GM19239 (cell line): ENCODE measurements around the gene ITGA11.

Experiments used
- DNase-seq: peaks from one replicate; pipeline ENCODE4 v3.0.0; 2011; ENCODE audit warnings: low spot score; ENCODE audit not compliant: insufficient read length
- FAIRE-seq: peaks from 2 replicates; lab custom pipeline; 2011; peaks lifted over from hg19 to GRCh38; lab: Jason Lieb, UNC

Gene ITGA11

DNA sequence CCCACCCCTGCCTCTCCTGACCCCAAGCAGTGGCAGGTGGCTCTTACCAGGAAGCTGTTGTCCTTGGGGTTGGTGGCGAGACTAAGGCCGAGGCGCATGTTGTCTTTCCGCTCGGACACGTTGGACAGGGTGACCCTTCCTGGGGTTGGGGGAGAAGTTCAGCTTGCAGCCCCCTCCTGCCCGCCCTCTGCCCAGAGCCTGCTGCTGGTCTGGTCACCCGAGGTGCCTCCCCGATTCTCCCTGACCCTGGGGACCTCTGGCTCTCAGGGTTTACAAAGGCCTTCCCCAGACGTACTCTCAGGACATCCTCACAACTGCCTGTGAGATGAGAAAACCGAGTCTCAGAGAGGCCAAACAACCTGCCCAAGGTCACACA is 67.3 kb downstream of the ITGA11 start:
- DNase-seq (no peak), FAIRE-seq (no peak)

DNA sequence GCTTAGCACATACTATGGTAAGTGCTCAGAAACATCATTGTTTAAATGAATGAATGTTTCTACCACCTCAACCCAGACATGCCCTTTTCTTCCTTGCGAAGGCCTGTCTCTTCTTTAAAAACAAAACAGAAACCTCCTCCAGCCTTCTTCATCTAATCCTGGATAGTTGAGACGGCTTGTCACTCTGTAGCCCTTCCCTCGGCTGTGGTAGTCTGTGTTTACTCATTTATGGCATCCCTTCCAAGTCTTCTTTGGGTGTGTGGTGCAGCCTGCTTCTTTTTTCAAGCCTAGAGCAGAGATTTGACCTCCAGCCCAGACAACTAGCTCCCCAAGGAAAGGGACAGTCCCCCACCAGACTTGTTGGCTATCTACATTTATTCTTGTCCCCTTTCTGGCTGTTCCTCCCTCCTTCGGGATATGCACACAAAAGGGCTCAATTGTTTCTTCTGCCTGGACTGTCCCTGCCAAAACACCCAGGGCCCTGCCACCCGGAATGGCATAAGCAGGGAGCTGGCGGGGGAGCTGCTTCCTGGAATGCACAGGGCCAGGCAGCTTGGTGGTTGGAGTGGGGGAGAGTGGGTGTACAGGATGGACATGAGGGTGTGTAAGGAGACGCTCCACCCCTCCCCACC is 67.8 kb downstream of the ITGA11 start:
- no peak for DNase-seq
- FAIRE-seq = no peak

DNA sequence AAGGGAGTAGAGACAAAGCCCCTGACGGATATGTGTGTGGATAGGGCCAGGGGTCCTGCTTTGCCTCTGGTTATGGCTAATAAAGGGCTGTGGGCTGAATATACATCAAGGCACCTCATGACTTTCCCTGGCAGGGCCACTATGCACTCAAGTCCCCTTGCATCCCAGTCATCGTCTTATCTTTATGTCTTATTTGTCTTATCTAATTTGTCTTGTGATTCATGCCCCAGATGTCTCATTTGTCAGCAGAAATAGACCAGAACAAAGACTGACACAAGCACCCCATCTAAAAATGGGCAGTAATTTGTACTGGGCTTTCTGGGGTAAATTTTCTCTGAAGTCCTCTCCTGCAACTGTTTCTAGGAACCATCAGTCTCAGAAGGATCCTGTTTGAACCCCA is 68.6 kb downstream of the ITGA11 start:
- FAIRE-seq = no peak
- DNase-seq = no peak

DNA sequence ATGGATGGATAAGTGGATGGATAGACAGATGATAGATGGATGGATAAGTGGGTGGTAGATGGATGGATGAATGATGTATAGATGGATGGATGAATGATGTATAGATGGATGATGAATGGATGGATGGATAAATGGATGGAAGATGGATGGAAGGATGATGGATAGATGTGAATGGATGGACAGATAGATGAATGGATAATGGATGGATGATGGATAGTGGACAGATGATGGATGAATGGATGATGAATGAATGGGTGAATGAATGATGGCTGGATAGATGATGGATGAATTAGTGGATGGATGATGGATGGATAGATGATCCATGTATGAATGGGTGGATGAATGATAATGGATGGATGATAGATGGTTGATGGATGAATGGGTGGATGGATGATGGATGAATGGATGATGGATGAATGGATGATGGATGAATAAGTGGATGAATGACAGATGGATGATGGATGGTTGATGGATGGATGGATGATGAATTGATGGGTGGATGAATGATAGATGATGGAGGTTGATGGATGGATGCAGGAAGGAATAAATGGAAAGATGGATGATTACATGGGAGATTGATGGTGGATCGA is 69.3 kb downstream of the ITGA11 start:
- FAIRE-seq (no peak), DNase-seq (no peak)

DNA sequence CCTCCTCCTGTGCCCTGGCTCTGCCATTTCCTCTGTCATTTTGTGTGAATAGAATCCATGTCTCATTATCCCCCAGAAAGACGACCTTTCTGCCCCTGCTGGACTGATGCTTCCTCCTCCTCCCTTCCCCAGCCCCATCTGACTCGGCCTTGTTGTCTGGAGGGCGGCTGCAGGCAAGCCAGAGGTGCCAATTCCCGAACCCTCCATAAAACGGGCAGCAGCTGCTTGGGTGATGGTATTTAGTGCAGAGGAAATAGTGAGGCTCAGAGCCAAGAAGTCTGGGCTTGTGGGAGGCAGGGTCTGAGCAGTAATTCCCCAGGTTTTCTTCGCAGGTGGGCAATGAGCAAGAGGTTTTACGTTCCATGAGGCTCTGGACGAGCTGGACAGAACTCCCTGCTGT is 71.2 kb downstream of the ITGA11 start:
- no peak for DNase-seq
- no peak for FAIRE-seq

DNA sequence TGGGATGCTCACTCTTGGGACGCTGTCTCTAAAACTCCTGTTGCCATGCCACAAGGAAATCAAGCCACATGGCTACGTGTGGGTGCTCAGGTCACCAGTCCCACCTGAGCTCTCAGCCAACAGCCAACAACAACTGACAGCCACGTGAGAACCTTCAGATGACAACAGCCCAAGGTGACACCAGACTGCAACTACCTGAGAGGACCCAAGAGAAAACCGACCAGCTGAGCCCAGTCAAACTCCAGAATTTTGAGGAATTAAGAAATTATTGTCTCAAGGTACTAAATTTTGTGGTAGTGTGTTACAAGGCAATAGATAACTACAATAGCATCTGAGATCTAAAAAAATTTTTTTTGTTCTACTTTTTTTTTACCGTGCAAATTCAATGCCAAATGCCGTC is 75.2 kb downstream of the ITGA11 start:
- no peak for DNase-seq

DNA sequence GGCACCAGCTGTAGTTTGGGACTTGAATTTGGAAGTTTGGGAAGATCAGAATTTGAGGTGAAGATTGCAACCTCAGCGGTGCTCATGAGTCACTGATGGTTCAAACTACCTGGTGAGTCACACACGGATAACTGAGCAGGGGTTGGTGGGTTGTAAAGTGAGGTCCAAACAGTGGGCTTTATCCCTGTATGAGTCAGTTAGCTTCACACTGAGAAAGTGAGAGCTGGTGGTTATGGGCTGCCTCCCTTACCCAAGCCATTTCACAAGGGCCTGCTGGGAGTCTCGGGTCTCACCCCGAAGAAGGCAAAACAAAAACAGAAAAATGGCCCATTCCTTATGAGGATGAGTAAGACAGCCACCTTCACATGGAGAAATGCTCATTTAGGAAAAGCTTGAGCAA is 77.0 kb downstream of the ITGA11 start:
- FAIRE-seq = no peak
- DNase-seq = no peak

More for the DNA sequence above, 75.2 kb downstream of the ITGA11 start:
- FAIRE-seq = no peak

DNA sequence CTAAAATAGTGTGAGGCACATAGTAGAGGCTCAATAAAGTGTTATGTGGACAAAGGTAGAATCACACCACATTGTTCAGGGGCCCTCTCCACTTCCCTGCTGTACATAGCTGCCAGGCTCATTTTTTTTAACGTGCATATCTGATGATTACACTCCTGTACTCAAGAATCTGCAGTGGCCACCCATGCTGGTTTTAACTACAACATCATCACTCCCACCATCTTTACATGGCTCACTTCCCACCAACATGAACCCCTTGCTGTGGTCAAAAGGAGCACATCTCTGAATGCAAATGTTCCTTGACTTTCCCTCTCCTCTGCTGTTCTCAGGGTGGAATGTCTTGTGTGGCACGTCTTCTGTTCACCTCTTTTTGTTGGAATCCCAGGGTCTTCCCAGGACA is 77.7 kb downstream of the ITGA11 start:
- FAIRE-seq = no peak
- no peak for DNase-seq

DNA sequence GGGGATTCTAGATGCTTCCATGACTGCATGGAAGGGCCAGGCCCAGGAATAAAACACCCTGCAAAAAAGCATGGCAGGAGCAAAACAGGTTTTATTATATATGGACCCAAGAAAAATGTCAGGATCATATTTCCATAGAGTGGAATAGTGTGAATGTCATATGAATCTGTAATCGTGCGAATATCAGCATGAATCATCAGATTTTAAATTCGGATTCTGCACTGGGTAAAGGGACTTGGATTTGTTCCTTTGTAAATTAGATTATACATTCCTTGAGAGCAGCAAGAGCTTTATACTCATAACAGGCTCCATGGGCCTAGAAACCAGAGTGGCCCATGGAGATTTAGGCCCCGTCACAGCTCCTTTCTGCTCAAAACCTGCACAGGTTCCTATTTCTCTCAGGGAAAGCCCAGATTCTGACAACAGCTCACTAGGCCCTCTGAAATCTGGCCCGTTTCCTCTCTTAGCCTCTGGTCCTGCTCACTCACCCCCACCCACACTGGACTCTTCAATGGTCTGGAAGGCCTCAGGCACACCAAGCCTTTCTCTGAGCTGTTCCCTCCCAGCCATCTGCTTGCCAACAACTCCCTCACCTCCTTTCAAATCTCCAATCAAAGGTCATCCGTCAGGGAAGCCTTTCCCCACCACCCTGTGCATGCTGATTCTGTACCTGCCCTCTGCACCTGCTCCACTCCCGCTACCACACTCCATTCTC is 78.4 kb downstream of the ITGA11 start:
- no peak for FAIRE-seq
- no peak for DNase-seq

DNA sequence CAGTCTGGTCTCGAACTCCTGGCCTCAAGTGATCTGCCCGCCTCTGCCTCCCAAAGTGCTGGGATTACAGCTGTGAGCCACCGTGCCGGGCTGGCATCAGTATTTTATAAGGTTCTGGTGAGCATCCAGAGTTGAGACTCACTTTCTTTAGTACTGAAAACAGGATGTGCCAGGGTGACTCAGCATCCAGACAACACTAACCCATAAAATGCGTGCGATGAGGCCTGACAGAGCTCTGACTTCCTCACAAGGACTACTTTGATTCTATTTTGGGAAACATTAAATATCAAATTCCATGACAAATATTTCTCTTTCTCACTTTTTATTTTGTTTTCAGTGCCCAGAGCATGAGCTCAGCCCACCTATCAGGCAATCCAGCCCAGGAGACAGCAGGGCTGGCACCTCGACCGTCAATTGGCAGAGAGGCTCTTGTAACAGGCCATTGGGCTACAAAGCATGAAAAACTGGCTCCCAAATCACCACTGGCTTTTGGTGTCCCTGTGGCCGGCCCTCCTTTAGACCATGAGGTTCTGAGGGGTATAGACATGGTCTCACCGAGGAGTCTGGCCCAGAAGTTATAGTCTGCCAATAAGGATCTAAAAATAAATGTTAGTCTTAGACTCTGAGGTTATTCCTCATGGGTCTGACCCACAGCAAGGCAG is 79.4 kb downstream of the ITGA11 start:
- DNase-seq = no peak

DNA sequence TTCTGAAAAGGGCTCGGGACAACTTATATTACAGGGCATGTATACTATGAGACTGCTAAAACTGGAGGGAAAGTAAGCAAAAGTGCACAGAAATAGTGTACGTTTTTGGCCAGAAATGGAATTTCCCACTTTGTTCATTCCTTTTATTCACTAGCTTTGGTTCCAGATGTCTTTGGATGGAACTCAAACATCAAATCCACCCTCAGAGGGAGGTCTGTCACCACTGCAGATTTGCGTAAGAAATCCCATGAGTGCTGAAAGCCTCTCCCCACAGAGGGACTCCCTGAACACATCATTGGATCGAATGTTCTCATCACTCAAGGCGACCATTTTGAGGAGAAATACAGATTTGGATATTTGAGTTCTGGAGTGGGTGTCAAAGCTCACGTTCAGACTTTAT is 82.8 kb downstream of the ITGA11 start:
- no peak for DNase-seq
- no peak for FAIRE-seq

More for the DNA sequence above, 79.4 kb downstream of the ITGA11 start:
- no peak for FAIRE-seq

DNA sequence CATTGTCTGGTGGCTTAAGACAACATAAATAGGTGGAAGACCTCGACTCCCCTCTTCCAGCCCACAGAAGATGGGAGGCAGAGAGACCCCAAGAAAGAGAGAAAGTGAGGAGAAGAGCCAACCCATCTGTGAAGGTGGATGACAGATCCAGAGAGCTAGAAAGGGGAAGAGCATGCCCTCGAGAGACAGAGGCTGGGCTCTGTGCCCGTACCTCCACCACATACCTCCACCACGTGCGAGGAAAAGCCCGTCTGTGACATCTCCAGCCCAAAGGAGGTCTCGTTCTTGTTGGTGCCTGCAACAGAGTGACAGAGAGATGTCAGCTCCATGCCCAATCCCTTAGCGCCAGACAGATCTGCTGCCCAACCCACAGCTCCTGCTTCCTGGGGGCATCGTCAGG is 83.4 kb downstream of the ITGA11 start:
- DNase-seq = no peak
- FAIRE-seq = no peak

DNA sequence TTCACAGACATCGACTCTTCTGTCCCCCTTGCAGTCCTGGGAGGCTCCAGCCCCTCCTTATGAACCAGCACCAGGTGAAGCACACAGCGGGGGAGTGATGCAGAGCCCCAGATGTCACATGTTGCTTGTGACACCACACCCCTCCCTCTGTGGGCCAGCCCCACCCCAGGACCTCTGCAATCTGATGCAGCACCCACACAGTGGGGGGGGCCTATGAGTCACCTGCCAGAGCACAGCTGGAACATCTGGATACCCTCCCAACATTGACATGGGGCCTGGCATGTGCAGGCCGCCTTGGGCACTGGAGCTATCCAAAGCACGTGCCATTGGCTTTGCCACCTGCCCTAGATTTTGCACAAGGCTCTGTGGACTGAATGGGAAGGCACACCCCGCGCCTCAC is 83.9 kb downstream of the ITGA11 start:
- DNase-seq (no peak), FAIRE-seq (no peak)

DNA sequence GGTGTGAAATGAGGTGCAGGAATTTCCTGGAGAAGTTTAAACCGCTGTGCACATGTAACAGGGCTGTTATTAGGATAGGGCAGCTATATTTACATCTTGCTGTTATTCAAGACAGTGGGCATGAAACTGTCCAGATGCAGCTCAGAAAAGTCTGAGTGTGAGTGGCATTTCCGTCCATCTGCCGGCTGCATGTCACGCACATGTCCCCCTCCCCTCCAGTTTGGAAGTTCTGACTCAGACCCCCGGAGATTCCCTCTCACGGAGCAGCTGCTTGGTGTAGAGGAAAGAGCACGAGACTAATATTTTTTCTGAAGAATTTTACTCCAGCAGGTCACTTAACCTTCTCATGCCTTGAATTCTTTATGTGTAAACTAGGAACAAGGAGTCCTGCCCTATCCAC is 84.6 kb downstream of the ITGA11 start:
- DNase-seq = no peak
- no peak for FAIRE-seq

DNA sequence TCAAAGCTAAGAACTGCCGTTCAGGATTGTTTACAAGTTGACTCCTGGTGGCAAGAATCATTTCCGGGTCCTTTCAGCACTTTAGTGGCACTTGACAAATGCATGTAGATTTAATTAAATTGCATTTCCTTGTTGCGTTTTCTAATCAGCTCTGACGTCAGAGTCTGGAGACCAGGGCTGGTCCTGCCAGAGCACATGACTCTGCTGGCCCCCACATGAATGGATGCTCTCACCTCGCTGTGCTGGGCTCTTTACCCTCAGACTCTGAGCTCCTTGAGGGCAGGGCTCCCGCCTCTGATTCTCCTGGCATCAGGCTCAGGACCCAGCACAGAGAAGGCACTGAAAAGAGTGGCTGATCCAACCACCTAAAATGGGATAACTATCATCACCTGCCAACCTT is 85.0 kb downstream of the ITGA11 start:
- no peak for FAIRE-seq
- DNase-seq = no peak

DNA sequence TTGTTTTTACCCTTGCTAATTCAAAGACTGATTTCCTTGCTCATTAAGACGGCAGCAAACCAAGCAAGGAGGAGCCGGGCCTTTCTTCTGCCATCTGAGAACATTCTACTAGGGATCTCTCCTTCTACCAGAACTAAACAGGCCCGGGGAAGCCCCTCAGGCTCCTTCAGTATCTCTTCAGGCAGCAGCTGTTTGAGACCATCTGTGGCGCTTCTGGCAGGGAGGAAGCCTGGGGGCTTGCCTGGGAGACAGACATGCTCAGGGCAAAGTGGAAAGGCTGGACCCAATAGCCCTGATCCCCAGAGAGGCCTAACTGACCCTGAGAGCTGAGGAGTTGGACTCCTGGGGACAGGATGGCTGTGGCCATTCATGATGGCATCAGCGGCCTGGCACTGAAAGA is 86.5 kb downstream of the ITGA11 start:
- FAIRE-seq (no peak), DNase-seq (no peak)

DNA sequence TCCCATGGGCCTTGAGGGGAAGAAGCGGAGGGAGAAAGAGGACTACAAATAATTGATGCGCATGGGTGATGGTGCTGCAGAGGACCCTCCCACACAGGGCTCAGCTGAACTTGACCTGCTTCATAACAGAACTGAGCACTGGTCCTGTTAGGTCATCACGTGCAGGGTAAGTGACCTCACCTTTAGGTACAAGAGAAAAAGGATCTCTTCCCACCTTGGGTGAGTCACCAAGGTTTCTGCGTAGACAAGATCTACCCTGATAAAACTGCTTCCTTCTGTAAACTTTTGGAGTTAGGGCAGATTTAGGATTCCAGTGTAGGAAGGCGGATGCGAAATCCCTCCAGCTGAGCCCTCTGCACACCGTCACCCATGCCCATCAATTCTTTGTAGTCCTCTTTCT is 87.4 kb downstream of the ITGA11 start:
- no peak for DNase-seq

DNA sequence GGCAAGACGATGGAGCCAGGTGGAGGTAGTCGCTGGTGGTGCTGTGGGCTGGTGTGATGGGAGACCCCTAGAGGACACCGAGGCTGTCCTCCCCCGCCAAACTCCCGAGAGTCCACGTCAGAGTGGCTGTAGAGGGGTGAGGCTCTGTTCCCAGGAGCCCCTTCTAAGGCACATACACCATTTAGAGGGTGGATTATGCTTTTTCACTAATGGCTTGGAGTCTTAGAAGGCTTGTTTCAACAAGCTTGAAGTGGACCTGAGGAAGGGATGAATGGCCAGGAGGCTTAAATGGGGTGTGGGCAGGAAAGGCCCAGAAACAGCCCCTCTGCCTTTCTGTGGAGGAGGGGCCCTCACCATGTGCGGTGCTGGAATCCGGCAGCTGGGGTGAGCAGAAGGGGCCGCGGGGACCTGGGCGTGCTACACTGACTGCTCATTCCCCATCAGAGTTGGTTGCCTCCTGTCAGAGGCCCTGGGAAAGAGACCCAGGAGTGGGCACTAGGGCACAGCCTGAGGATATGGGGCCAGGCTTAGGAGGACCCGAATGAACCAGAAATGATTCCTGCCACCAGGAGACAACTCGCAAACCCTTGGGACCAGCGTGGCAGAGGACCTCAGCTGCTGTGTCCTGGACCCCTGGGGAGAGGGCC is 88.3 kb downstream of the ITGA11 start:
- no peak for FAIRE-seq
- no peak for DNase-seq

More for the DNA sequence above, 87.4 kb downstream of the ITGA11 start:
- FAIRE-seq = no peak

DNA sequence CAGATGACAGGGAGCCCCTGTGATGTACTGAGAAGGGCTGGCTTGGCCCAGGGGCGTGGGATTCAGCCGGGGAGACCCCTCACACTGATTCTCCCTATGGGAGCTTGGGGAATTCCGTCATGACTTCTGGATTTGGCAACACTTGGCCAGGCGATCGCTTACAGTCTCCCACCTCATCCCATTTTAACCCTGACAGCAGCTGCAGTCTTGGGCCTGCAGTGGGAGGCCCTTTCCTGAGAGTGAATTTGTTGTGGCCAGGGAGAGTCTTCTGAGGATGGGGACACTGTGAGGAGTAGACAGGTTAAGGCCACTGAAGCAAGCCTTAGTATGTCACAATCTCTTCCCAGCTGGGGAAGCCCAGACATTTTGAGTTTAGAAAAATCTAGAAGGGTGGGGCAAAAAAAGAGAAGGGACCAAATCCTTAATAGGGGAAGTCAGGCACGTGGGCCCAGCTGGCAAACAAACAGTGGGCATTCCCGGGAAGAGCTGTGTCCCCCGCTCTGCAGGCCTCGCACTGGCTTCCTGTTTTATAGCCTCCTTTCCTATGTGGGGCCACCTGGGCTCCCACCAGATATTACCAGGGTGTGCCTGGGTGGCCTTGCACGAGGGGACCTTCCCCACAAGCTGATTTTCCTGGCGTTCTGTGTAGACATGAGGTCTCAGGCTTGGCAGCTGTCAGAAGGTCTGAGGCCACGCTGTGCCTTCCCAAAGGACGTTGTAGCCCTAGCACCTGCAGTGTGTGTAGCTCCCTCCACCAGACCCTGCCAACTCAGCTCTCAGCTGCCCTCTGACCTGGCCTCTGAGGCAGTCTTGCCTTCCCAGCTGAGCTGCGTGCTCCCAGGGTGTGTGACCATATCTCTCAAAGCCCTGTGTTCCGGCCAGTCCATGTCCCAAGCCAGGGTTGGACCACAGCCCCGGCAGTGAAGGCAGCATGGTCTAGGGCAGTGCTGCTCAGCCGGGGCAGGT is 89.9 kb downstream of the ITGA11 start:
- FAIRE-seq = no peak

More for the DNA sequence above, 89.9 kb downstream of the ITGA11 start:
- DNase-seq = no peak
